ENCODE data around the gene AP3S2. TPM values are rescaled to one million over a fixed set of nuclear protein-coding genes. Genes with fewer than 3 reads are reported as not detected.

Gene AP3S2
- total and polyA plus RNA-seq, 2 of the 8 experiments (the other 6 are each of a cell fraction or from before 2014, with no cell fraction given) = 19.2 to 45.4 TPM

GRCh38 chr15:89893696-89894447 lies at the start of gene AP3S2 (continued):
- TF ChIP-seq CHD7 (IDR thresholded peaks at IDR 0.05; ENCODE audit: insufficient replicate concordance, low read length) = no peak
- 0 out of 2 replicates have a peak, but pooled peaks have one; percentile 52 for TF ChIP-seq SRF (IDR thresholded peaks at IDR 0.05; ENCODE audit: low read depth, low read length)
- TF ChIP-seq SUZ12 (IDR thresholded peaks at IDR 0.05; ENCODE audit: low read length) = no peak
- peak; percentile 91 for TF ChIP-seq TBP (IDR thresholded peaks at IDR 0.05; ENCODE audit: low read depth, low read length)
- peak; percentile 75 for TF ChIP-seq SP1 (IDR thresholded peaks at IDR 0.05; ENCODE audit: low read depth, low read length)
- peak in 1 of 2 experiments; percentile 27; a peak in 1 of 3 replicates for TF ChIP-seq EP300 (IDR thresholded peaks at IDR 0.05; ENCODE audit: borderline replicate concordance in 1 of 2, low read depth in 2 of 2, low read length in 2 of 2)
- TF ChIP-seq EGR1 (IDR thresholded peaks at IDR 0.05; ENCODE audit: borderline replicate concordance, low read depth, low read length) = no peak; the same call in 1 of the 2 replicates
- peak; percentile 16; the same call in 1 of the 2 replicates for TF ChIP-seq BACH1 (IDR thresholded peaks at IDR 0.05; ENCODE audit: low read length)
- TF ChIP-seq FOSL1 (IDR thresholded peaks at IDR 0.05; ENCODE audit: insufficient read depth, low read depth, low read length) = no peak
- TF ChIP-seq BRCA1 (IDR thresholded peaks at IDR 0.05; ENCODE audit: low read depth, low read length) = peak; percentile 10; the same call in 1 of the 2 replicates
